ENCODE results near the gene GPBP1. TPM values are rescaled to one million over a fixed set of nuclear protein-coding genes. Genes with fewer than 3 reads are reported as not detected.
"Not testable (repeated sequence)": the region's sequence is repeated elsewhere in the genome, so short reads cannot be mapped to it uniquely, and the experiment has no call there.

Gene GPBP1
- polyA plus RNA-seq, 1 donor, result 92.1 TPM

DNA sequence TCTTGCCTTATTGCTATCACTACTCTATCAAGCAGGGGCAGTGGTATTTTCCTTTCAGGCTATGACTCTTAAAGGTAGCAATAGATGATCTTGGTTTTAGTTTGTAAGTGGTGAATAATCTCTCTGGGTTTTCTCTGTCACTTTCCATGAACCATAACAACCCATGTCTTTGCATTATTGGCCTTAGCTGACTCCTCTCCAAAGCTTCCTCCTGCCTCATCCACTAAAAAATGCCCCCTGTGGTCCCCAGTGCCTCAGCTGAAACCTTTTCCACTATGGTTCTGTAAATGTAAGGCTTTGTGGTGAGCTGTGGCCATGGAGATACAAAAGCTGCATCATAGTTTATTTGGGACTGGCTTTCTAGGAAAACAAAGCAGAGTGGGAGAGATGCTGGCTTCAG, 128.8 kb downstream of the GPBP1 start:
- Histone ChIP-seq H3K9me3 (ENCODE audit: control insufficient read depth, low read depth, low read length) (no peaks in the 10 kb centered on the region), H3K27ac (ENCODE audit: low read length) (no peak overlapping the region), H3K4me1 (ENCODE audit: control insufficient read depth, insufficient read depth, low read length) (peaks cover 4% of the 10 kb centered on the region), H3K27me3 (ENCODE audit: control insufficient read depth, insufficient read depth, low read length) (no peaks in the 10 kb centered on the region), H3K4me3 (ENCODE audit: low read length) (no peak overlapping the region), H3K36me3 (ENCODE audit: control insufficient read depth, insufficient read depth, low read length) (no peaks in the 10 kb centered on the region)
- no peak for DNase-seq

DNA sequence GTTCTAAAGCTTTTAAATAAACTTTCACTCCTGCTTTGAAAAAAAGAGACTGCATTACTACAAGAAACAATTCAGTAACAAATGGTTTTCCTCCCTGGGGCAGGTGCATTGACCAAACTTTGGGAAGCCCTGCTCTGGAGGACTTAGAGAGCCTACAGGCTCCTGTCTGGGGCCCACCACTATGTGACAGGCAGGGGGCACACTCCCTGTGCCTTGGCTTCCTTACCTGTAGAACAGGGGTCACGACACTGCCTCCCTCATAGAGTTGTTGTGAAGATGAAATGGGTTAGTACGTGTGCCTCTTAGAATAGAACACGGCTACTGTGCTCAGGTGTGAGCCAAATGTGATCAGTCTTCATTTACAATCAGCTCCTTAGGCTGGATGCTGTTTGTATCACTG, 130.1 kb downstream of the GPBP1 start:
- Histone ChIP-seq H3K4me1 (ENCODE audit: control insufficient read depth, insufficient read depth, low read length) (no peaks in the 10 kb centered on the region), H3K36me3 (ENCODE audit: control insufficient read depth, insufficient read depth, low read length) (no peaks in the 10 kb centered on the region), H3K4me3 (ENCODE audit: low read length) (no peak overlapping the region), H3K27me3 (ENCODE audit: control insufficient read depth, insufficient read depth, low read length) (no peaks in the 10 kb centered on the region), H3K27ac (ENCODE audit: low read length) (no peak overlapping the region), H3K9me3 (ENCODE audit: control insufficient read depth, low read depth, low read length) (no peaks in the 10 kb centered on the region)
- no peak for DNase-seq
- no CpG with 5 or more reads among the region's 3 CpGs for WGBS (ENCODE audit: insufficient coverage, low lambda C conversion rate)

DNA sequence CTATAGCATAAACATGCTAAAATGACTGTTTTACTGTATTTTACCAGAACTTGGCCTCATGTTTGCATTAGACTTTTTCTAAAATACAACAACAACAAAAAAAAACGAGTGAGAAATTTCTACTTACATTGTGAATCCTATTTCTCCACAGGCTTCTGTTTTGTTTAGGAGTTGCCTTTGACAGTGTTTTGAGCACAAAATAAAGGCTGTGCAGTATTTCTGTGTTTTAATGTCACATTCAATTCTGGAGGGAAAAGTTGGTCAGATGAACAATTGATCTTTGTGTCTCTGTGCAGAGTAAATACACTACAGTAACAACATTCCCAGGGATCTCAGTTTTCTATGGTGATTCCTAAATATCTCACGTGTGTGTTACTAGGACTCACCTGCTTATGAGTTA, 131.1 kb downstream of the GPBP1 start:
- 67% methylated on average over 1 of the region's 2 CpGs for WGBS (ENCODE audit: insufficient coverage, low lambda C conversion rate)

DNA sequence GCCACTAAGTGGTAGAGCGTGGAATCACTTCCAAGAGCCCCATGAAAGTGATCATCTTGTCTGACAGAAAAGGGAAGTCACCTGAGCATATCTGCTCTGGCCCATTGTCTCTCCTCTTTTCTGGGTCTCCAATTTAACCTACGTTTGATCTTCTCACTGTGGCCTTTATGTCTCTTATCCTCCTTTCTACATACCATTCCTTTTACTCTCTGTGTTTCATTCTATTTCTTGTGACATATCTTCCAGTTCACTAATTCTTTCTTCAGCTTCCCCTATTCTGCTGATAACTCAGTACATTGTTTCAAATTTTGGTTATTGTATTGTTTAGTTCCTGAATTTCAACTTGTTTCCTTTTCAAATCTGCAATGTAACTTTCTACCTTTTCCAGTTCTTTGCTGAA, 132.5 kb downstream of the GPBP1 start:
- no peaks in the 10 kb centered on the region for H3K9me3 ChIP-seq (ENCODE audit: control insufficient read depth, low read depth, low read length)
- H3K27me3 ChIP-seq (ENCODE audit: control insufficient read depth, insufficient read depth, low read length), result no peaks in the 10 kb centered on the region
- no peaks in the 10 kb centered on the region for H3K4me1 ChIP-seq (ENCODE audit: control insufficient read depth, insufficient read depth, low read length)
- no peak for DNase-seq
- no peak overlapping the region for H3K4me3 ChIP-seq (ENCODE audit: low read length)
- 100% methylated on average over 2 of the region's 2 CpGs for WGBS (ENCODE audit: insufficient coverage, low lambda C conversion rate)
- no peak overlapping the region for H3K27ac ChIP-seq (ENCODE audit: low read length)
- H3K36me3 ChIP-seq (ENCODE audit: control insufficient read depth, insufficient read depth, low read length), result no peaks in the 10 kb centered on the region

More for the DNA sequence above, 131.1 kb downstream of the GPBP1 start:
- H3K27ac ChIP-seq (ENCODE audit: low read length), result no peak overlapping the region
- DNase-seq, result no peak
- H3K27me3 ChIP-seq (ENCODE audit: control insufficient read depth, insufficient read depth, low read length), result no peaks in the 10 kb centered on the region
- no peak overlapping the region for H3K4me3 ChIP-seq (ENCODE audit: low read length)
- H3K36me3 ChIP-seq (ENCODE audit: control insufficient read depth, insufficient read depth, low read length), result no peaks in the 10 kb centered on the region
- H3K4me1 ChIP-seq (ENCODE audit: control insufficient read depth, insufficient read depth, low read length), result no peaks in the 10 kb centered on the region
- H3K9me3 ChIP-seq (ENCODE audit: control insufficient read depth, low read depth, low read length), result no peaks in the 10 kb centered on the region

DNA sequence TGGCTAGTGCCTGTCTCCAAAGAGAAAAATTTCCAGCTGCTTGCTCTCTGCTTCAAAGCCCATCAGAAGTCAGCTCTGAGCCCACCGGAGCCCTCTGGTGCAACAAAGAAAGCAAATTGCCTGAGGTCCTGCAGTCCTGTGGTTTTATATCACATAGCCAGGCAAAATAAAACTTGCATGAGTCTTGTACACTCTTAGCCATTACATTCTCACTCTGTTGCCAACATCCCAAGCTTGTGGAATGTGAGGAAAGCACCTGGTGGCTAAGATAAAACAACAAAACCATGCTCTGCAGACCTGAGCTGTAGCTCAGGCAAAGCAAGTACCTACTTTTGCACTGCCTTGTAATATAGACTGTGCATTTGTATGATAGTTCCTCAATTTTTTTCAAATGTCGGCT, 133.7 kb downstream of the GPBP1 start:
- Histone ChIP-seq H3K9me3 (ENCODE audit: control insufficient read depth, low read depth, low read length) (no peaks in the 10 kb centered on the region), H3K4me1 (ENCODE audit: control insufficient read depth, insufficient read depth, low read length) (no peaks in the 10 kb centered on the region), H3K4me3 (ENCODE audit: low read length) (no peak overlapping the region), H3K27me3 (ENCODE audit: control insufficient read depth, insufficient read depth, low read length) (no peaks in the 10 kb centered on the region), H3K36me3 (ENCODE audit: control insufficient read depth, insufficient read depth, low read length) (no peaks in the 10 kb centered on the region), H3K27ac (ENCODE audit: low read length) (no peak overlapping the region)
- DNase-seq, result no peak
- no CpG with 5 or more reads among the region's 2 CpGs for WGBS (ENCODE audit: insufficient coverage, low lambda C conversion rate)

DNA sequence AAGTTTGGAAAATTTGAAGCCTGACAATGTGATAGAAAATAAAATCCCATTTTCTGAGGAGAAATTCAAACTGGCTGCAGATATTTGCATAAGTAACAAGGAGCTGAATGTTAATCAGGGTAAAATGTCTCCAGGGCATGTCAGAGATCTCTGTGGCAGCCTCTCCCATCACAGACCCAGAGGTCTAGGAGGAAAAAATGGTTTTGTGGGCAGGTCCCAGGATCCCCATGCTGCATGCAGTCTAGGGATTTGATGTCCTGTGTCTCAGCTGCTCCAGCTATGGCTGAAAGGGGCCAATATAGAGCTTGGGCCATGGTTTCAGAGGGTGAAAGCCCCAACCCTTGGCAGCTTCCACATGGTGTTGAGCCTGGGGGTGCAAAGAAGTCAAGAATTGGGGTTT, 135.2 kb downstream of the GPBP1 start:
- not testable (repeated sequence) for H3K27me3 ChIP-seq (ENCODE audit: control insufficient read depth, insufficient read depth, low read length); DNase-seq; H3K9me3 ChIP-seq (ENCODE audit: control insufficient read depth, low read depth, low read length); H3K4me1 ChIP-seq (ENCODE audit: control insufficient read depth, insufficient read depth, low read length); H3K27ac ChIP-seq (ENCODE audit: low read length); H3K36me3 ChIP-seq (ENCODE audit: control insufficient read depth, insufficient read depth, low read length); H3K4me3 ChIP-seq (ENCODE audit: low read length)

DNA sequence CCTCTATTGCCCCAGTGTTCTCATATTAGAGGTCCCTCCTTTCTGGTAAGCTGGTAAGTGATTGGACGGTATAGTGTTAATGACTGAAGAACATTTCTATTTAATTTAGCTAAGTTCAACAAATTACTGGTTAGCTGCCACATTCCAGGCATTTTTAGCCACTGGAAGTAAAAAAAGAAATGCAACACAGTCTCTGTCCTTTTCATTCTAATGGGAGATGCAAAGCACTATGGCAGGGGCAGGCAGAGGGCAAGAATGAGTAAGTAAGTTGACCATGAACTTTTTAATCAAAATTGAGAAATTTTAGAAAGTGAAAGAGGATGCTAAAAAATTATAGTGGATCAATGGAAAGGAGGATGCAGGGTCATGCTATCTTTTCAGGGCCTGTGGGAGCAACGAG, 137.4 kb downstream of the GPBP1 start:
- 83% methylated on average over 1 of the region's 2 CpGs for WGBS (ENCODE audit: insufficient coverage, low lambda C conversion rate)
- Histone ChIP-seq H3K27ac (ENCODE audit: low read length) (no peak overlapping the region), H3K4me1 (ENCODE audit: control insufficient read depth, insufficient read depth, low read length) (no peaks in the 10 kb centered on the region), H3K27me3 (ENCODE audit: control insufficient read depth, insufficient read depth, low read length) (no peaks in the 10 kb centered on the region), H3K4me3 (ENCODE audit: low read length) (no peak overlapping the region), H3K9me3 (ENCODE audit: control insufficient read depth, low read depth, low read length) (no peaks in the 10 kb centered on the region), H3K36me3 (ENCODE audit: control insufficient read depth, insufficient read depth, low read length) (no peaks in the 10 kb centered on the region)
- no peak for DNase-seq

DNA sequence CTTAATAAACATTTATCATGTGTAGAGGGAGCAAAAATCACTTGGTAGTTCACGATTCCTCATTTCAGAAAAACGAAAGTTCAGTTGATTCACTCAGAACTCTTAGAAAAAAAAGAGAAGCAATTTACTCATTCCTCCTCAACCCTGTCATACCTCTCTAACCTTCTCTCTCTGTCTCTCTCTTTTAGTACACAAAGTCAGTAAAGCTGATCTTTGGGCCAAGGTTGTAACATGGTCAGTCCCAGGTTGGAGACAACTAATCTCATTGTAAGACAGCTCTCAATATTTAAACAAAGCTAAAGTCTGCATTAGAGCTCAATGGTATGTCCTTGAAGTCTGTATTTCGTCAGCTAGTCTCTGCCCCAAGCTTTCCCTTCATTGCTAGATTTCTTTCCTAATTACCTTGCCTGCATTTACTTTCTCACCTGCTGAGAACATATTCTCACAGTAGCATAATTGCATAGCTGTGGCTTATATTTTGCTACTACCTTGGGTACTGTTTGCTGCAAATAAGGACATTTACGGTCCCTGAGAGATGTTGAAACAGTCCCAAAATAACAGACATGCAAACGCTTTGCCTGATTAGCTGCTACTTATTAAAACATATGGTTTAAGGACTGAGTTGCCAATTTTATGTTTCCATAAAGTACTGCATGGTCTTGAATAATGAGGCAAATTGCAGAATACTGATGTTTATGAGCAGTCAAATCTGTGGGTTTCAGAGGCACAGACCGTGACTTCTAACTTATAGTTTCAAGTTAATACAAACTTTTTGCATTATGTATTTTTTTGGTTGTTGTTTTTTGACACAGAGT, 138.3 kb downstream of the GPBP1 start:
- no peaks in the 10 kb centered on the region for H3K4me1 ChIP-seq (ENCODE audit: control insufficient read depth, insufficient read depth, low read length)
- no peaks in the 10 kb centered on the region for H3K36me3 ChIP-seq (ENCODE audit: control insufficient read depth, insufficient read depth, low read length)
- no peak overlapping the region for H3K4me3 ChIP-seq (ENCODE audit: low read length)
- no peak overlapping the region for H3K27ac ChIP-seq (ENCODE audit: low read length)
- H3K27me3 ChIP-seq (ENCODE audit: control insufficient read depth, insufficient read depth, low read length), result no peaks in the 10 kb centered on the region
- no peaks in the 10 kb centered on the region for H3K9me3 ChIP-seq (ENCODE audit: control insufficient read depth, low read depth, low read length)
- 83% methylated on average over 2 of the region's 6 CpGs for WGBS (ENCODE audit: insufficient coverage, low lambda C conversion rate)
- no peak for DNase-seq

DNA sequence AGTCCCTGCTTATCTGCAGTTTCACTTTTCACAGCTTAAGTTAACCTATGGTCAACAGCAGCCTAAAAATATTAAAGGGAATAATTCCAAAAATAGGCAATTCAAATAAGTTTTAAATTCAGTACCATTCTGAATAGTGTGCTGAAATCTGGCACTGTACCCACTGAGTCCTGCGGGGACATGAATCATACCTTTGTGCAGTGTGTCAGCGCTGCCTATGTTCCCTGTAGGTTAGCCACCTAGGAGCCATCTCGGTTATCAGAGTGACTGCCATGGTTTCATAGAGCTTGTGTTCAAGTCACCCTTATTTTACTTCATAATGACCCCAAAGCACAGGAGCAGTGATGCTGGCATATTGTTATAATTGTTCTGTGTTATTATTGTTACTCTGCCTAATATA, 139.9 kb downstream of the GPBP1 start:
- Histone ChIP-seq H3K4me3 (ENCODE audit: low read length) (no peak overlapping the region), H3K4me1 (ENCODE audit: control insufficient read depth, insufficient read depth, low read length) (no peaks in the 10 kb centered on the region), H3K27ac (ENCODE audit: low read length) (no peak overlapping the region), H3K9me3 (ENCODE audit: control insufficient read depth, low read depth, low read length) (no peaks in the 10 kb centered on the region), H3K36me3 (ENCODE audit: control insufficient read depth, insufficient read depth, low read length) (no peaks in the 10 kb centered on the region), H3K27me3 (ENCODE audit: control insufficient read depth, insufficient read depth, low read length) (no peaks in the 10 kb centered on the region)
- DNase-seq, result no peak
- WGBS (ENCODE audit: insufficient coverage, low lambda C conversion rate), result no CpG with 5 or more reads among the region's 3 CpGs

Measured in large intestine (tissue), 3 donors.